IMR-90 (cell line): Measurements from ENCODE around the gene CD180.

ENCODE experiments used
- MAFK ChIP-seq: IDR thresholded peaks from 2 replicates; pipeline ENCODE4 v1.6.1; 2012; ENCODE audit warnings: low read depth, low read length, improper control_type of control experiment
- MAZ ChIP-seq: IDR thresholded peaks from 2 replicates; pipeline ENCODE4 v1.6.1; 2012; ENCODE audit warnings: low read depth, mild to moderate bottlenecking, low read length, improper control_type of control experiment, moderate library complexity, borderline replicate concordance
- POLR2A ChIP-seq: IDR thresholded peaks from 2 replicates; pipeline ENCODE4 v1.6.1; 2012; ENCODE audit warnings: mild to moderate bottlenecking, low read depth, low read length
- RCOR1 ChIP-seq: IDR thresholded peaks from 2 replicates; pipeline ENCODE4 v1.6.1; 2012; ENCODE audit warnings: mild to moderate bottlenecking, low read length, improper control_type of control experiment; ENCODE audit not compliant: insufficient replicate concordance
- TF ChIP-seq, protein P1 (sequence below): fragments of 150-350 bp; IDR thresholded peaks from 2 replicates; pipeline ENCODE4 v1.6.1; 2016; ENCODE audit warnings: low read depth, mild to moderate bottlenecking, low read length, moderate library complexity, borderline replicate concordance
- TF ChIP-seq, protein P2 (sequence below): conservative IDR thresholded peaks from 2 replicates; pipeline ENCODE4 v1.5.1; 2012; ENCODE audit warnings: mild to moderate bottlenecking, low read depth, low read length, improper control_type of control experiment
- TF ChIP-seq, protein P3 (sequence below): fragments of 150-350 bp; IDR thresholded peaks from 2 replicates; pipeline ENCODE4 v1.6.1; 2017; ENCODE audit warnings: mild to moderate bottlenecking, antibody characterized with exemption, low read length, low read depth

DNA sequence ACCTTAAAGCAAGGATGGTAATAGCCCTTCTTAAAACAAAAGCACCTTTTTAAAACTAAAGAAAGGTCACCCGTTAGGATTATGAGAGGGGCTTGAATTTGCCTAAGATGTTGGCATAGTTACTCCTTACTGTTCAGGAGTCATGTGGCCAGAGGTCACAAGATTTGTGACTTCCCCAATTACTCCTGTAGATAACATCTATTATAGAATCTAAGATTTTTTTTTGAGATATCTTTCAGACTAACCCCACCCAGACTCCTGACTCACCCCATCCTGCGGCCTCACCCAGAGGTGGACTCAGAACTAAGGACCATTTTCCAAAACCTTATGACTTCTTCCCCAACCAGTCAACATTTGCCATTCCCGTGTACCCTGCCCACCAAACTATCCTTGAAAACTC lies 2.4 kb downstream of the CD180 start:
- TF ChIP-seq POLR2A (no peak), MAZ (no peak), RCOR1 (no peak), MAFK (no peak)
- TF ChIP-seq, protein P1, sequence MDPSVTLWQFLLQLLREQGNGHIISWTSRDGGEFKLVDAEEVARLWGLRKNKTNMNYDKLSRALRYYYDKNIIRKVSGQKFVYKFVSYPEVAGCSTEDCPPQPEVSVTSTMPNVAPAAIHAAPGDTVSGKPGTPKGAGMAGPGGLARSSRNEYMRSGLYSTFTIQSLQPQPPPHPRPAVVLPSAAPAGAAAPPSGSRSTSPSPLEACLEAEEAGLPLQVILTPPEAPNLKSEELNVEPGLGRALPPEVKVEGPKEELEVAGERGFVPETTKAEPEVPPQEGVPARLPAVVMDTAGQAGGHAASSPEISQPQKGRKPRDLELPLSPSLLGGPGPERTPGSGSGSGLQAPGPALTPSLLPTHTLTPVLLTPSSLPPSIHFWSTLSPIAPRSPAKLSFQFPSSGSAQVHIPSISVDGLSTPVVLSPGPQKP, result no peak
- TF ChIP-seq, protein P2, sequence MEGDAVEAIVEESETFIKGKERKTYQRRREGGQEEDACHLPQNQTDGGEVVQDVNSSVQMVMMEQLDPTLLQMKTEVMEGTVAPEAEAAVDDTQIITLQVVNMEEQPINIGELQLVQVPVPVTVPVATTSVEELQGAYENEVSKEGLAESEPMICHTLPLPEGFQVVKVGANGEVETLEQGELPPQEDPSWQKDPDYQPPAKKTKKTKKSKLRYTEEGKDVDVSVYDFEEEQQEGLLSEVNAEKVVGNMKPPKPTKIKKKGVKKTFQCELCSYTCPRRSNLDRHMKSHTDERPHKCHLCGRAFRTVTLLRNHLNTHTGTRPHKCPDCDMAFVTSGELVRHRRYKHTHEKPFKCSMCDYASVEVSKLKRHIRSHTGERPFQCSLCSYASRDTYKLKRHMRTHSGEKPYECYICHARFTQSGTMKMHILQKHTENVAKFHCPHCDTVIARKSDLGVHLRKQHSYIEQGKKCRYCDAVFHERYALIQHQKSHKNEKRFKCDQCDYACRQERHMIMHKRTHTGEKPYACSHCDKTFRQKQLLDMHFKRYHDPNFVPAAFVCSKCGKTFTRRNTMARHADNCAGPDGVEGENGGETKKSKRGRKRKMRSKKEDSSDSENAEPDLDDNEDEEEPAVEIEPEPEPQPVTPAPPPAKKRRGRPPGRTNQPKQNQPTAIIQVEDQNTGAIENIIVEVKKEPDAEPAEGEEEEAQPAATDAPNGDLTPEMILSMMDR, result no peak
- TF ChIP-seq, protein P3, sequence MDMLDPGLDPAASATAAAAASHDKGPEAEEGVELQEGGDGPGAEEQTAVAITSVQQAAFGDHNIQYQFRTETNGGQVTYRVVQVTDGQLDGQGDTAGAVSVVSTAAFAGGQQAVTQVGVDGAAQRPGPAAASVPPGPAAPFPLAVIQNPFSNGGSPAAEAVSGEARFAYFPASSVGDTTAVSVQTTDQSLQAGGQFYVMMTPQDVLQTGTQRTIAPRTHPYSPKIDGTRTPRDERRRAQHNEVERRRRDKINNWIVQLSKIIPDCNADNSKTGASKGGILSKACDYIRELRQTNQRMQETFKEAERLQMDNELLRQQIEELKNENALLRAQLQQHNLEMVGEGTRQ, result no peak
